GM13977 (cell line): ENCODE measurements around the gene PLPPR5.

Experiments
- DNase-seq: peaks from one replicate; pipeline ENCODE4 v3.0.0; 2012; ENCODE audit warnings: low spot score
- in situ Hi-C: fragments of 300-500 bp; cut with MboI; formaldehyde crosslinking; loops from one replicate; pipeline ENCODE4 v1.12.0; 2022; ENCODE audit warnings: low sequenced_read_pairs, low pct_unique_long_range_greater_than_20kb, mixed read lengths, inconsistent platforms; ENCODE audit not compliant: unreplicated experiment
- TF ChIP-seq, protein P1 (sequence below): IDR thresholded peaks from 2 replicates; pipeline ENCODE4 v1.5.1; 2012; ENCODE audit warnings: mild to moderate bottlenecking, control low read depth; ENCODE audit not compliant: insufficient read depth; ENCODE audit errors: extremely low read depth, missing control alignments

Gene PLPPR5

DNA sequence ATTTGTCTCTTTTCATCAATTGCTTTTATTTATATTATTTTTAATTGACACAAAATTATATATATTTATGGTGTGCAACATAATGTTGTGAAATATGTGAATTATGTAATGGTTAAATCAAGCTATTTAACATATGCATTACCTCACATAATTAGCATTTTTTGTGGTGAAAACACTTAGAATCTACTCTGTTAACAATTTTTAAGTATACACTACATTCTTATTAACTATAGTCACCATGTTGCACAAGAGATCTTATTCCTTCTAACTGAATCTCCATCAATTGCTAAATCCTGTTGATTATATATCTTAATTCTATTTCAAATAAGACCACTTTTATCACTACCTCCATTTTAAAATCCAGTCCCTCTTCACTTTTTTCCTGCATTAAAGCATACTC, 42.5 kb downstream of the PLPPR5 start:
- DNase-seq, result no peak
- in situ Hi-C loops, result no loop called here
- TF ChIP-seq, protein P1, sequence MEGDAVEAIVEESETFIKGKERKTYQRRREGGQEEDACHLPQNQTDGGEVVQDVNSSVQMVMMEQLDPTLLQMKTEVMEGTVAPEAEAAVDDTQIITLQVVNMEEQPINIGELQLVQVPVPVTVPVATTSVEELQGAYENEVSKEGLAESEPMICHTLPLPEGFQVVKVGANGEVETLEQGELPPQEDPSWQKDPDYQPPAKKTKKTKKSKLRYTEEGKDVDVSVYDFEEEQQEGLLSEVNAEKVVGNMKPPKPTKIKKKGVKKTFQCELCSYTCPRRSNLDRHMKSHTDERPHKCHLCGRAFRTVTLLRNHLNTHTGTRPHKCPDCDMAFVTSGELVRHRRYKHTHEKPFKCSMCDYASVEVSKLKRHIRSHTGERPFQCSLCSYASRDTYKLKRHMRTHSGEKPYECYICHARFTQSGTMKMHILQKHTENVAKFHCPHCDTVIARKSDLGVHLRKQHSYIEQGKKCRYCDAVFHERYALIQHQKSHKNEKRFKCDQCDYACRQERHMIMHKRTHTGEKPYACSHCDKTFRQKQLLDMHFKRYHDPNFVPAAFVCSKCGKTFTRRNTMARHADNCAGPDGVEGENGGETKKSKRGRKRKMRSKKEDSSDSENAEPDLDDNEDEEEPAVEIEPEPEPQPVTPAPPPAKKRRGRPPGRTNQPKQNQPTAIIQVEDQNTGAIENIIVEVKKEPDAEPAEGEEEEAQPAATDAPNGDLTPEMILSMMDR, result no peak

DNA sequence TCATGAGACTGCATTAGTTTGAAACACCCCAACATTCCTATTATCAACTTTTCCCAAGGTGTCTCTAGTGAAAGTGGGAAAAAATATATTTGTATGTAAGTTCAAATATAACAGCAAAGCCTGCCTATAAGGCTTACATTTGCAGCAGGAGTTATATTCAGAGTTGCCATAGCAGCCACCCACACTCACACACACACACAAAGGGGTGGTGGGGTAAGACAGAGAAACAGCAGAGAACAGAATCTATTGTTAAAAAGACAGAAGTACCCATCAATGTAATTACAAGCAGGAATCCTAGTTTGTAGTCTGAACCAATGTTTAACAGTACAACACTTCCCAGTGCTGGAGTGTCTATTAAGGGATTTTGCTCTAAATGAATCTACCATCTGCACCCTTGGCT, 55.0 kb downstream of the PLPPR5 start:
- TF ChIP-seq, protein P1, result no peak
- DNase-seq, result no peak
- in situ Hi-C loops, result no loop called here

DNA sequence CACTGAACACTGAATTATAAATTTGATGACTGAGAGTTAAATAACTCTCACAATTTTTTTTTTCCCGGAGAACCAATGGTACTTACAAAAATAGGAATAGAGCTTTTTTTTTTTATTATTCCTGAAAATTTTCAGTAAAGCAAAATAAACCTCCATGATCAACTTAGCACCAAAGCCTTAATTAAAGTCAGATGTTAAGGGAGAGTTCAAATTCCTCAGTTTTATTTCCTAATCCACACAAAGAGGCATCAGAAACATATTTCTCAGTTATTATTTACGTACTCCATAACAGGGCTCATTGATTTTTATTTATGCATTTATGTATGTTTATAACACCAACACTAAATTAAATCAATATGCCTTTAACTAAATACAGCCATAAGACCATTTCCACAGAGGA, 55.5 kb downstream of the PLPPR5 start:
- TF ChIP-seq, protein P1, result no peak
- in situ Hi-C loops, result no loop called here
- no peak for DNase-seq

DNA sequence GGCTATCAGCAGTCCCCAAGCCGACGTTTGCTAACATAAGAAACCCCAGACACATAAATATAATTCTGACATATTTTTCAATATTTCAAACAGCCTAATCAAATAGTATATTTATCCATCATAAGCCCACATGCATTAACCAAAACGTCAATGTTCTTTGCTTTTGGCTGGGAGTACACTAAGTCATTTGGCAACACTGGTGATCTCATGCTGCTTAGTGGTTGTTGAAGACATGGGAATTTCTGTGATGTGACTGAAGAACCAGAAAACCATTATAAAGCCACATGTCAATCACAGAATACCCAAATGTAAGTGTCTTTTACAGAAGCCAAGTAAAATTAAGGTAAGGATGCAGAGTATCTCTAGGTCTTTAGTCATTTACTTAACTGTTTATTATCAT, 57.6 kb downstream of the PLPPR5 start:
- DNase-seq, result no peak
- TF ChIP-seq, protein P1, result no peak
- in situ Hi-C loops, result no loop called here

DNA sequence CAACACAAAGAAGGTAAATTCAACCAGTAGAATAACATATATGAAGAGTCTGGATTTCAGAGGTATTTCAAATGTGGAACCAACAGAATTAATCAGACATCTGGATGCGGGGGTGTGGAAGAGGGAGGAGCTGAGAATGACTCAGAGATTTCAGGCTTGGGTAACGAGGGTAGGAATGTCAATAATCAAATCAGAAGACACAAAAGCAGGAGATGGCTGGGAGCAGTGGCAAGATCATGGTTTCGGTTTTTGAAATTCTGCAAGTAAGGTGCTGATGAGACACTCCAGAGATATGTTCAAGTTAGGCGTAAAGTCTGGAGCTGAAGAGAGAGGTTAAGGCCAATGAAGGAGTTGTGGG, 64.0 kb downstream of the PLPPR5 start:
- in situ Hi-C loops, result no loop called here
- TF ChIP-seq, protein P1, result no peak
- no peak for DNase-seq

DNA sequence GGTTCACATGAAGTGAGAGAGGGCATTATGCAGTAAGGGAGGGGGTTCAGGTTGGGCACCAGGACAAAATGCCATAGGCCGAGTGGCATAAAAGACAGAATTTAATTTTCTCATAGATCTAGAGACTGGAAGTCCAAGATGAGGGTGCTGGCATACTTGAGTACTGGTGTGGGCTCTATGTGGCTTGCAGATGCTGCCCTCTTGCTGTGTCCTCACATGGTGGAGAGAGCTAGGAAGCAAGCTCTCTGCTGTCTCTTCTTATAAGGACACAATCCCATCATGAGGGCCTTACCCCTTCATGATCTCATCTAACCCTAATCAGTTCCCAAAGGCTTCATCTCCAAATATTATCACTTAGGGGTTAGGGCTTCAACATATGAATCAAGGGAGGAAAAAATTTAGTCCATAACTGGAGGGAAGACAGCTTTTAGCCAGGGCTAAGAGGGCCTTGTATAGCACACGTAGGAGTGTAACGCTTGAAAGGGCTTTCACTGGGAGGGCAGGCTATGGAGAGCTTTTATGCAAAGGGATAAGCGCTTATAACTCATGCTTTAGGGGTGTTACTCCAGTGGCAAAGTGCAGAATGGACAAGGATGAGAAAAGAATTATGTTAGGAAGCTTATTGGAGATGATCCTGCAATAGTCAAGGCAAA, 64.5 kb downstream of the PLPPR5 start:
- DNase-seq, result no peak
- TF ChIP-seq, protein P1, result no peak
- in situ Hi-C loops, result no loop called here

DNA sequence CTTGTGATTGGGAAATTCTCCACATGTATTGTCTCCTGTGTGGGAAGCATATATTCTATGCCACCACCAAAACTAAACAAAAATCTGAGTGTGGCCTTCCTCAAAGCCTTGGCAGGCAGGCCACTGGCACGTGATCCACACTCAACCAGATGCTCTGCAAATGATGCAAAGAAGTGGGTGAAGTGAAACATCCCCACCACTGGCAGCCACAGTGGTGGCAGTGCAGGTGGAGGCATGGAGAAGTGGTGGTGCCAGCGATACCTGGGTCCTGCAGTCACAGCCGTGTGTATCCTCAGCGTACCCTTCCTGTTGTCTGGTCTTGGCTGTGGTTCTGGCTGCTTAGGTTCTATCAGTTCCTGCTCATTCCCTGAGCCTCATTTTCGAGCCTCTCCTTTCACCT, 65.2 kb downstream of the PLPPR5 start:
- in situ Hi-C loops, result no loop called here
- TF ChIP-seq, protein P1, result no peak
- DNase-seq, result no peak
